ENCODE results near the gene OR4D6. TPM values are rescaled to one million over a fixed set of nuclear protein-coding genes. Genes with fewer than 3 reads are reported as not detected.
"Not testable (repeated sequence)": the region's sequence is repeated elsewhere in the genome, so short reads cannot be mapped to it uniquely, and the experiment has no call there.

OR4D6 gene
- total and polyA plus RNA-seq, 3 donors from 2014 or later: not detected

- 62 to 63% methylated on average over 4 of the region's 4 CpGs for WGBS, 2 donors
- Histone ChIP-seq H3K27ac (no peak overlapping the region), H3K36me3 (ENCODE audit: low read depth, missing control alignments) (no peaks in the 10 kb centered on the region), H3K4me3 (no peak overlapping the region), H3K27me3 (no peaks in the 10 kb centered on the region), H3K4me1 (no peaks in the 10 kb centered on the region), H3K9me3 (no peaks in the 10 kb centered on the region)
- intact Hi-C loops (cut with DNase I; ENCODE audit: low total_unique reads): no loop called here
- DNase-seq: peak; percentile 47
- TF ChIP-seq CTCF (IDR thresholded peaks at IDR 0.05) (peak; percentile 41 to 77 (median 50)), POLR2A (IDR thresholded peaks at IDR 0.05) (no peak)
These were observed 26.7 kb upstream of the OR4D6 start for GRCh38 chr11:59429924-59430516.

GRCh38 chr11:59436169-59436568, 20.6 kb upstream of the OR4D6 start, which contains the start of gene OR5A1:
OR5A1 (plus strand) TSS chr11:59436469; CDS start chr11:59443169, 6,700 bp downstream.
- Histone ChIP-seq H3K27ac (no peak within 1 kb of the TSS), H3K27me3 (no peaks in the 10 kb centered on the region), H3K4me1 (no peaks in the 10 kb centered on the region), H3K9me3 (no peaks in the 10 kb centered on the region), H3K36me3 (ENCODE audit: low read depth, missing control alignments) (no peaks in the 10 kb centered on the region), H3K4me3 (no peak within 1 kb of the TSS)
- intact Hi-C loops (cut with DNase I; ENCODE audit: low total_unique reads): no loop called here
- TF ChIP-seq CTCF (IDR thresholded peaks at IDR 0.05) (no peak), POLR2A (IDR thresholded peaks at IDR 0.05) (no peak)
- DNase-seq: no peak
- WGBS, 2 donors: 56 to 66% methylated on average over 3 of the region's 3 CpGs

GRCh38 chr11:59437770-59438169, 19.0 kb upstream of the OR4D6 start:
- no peaks in the 10 kb centered on the region for H3K36me3 ChIP-seq (ENCODE audit: low read depth, missing control alignments)
- 53 to 61% methylated on average over 7 of the region's 7 CpGs for WGBS, 2 donors
- no peak for DNase-seq
- no peaks in the 10 kb centered on the region for H3K9me3 ChIP-seq
- intact Hi-C loops (cut with DNase I; ENCODE audit: low total_unique reads): no loop called here
- no peak overlapping the region for H3K27ac ChIP-seq
- no peaks in the 10 kb centered on the region for H3K4me1 ChIP-seq
- TF ChIP-seq POLR2A (IDR thresholded peaks at IDR 0.05) (no peak), CTCF (IDR thresholded peaks at IDR 0.05) (no peak)
- no peaks in the 10 kb centered on the region for H3K27me3 ChIP-seq
- H3K4me3 ChIP-seq: no peak overlapping the region

- WGBS, 2 donors: 91 to 92% methylated on average over 1 of the region's 1 CpG
- intact Hi-C loops (cut with DNase I; ENCODE audit: low total_unique reads); DNase-seq: not testable (repeated sequence)
These were observed 11.1 kb upstream of the OR4D6 start for GRCh38 chr11:59445624-59446023.

GRCh38 chr11:59448484-59448883, 8.3 kb upstream of the OR4D6 start:
- Histone ChIP-seq H3K4me3 (no peak overlapping the region), H3K9me3 (no peaks in the 10 kb centered on the region), H3K27ac (no peak overlapping the region), H3K4me1 (no peaks in the 10 kb centered on the region), H3K27me3 (no peaks in the 10 kb centered on the region), H3K36me3 (ENCODE audit: low read depth, missing control alignments) (no peaks in the 10 kb centered on the region)
- DNase-seq: no peak
- WGBS, 2 donors: 85 to 90% methylated on average over 2 of the region's 2 CpGs
- TF ChIP-seq CTCF (IDR thresholded peaks at IDR 0.05): no peak
- TF ChIP-seq POLR2A (IDR thresholded peaks at IDR 0.05): no peak
- intact Hi-C loops (cut with DNase I; ENCODE audit: low total_unique reads): no loop called here

More at GRCh38 chr11:59445624-59446023, 11.1 kb upstream of the OR4D6 start:
- H3K27me3 ChIP-seq; H3K9me3 ChIP-seq; H3K4me1 ChIP-seq; H3K36me3 ChIP-seq (ENCODE audit: low read depth, missing control alignments); H3K27ac ChIP-seq; H3K4me3 ChIP-seq: not testable (repeated sequence)
